Measurements from ENCODE around the gene SHROOM3.

The SHROOM3 gene

DNA sequence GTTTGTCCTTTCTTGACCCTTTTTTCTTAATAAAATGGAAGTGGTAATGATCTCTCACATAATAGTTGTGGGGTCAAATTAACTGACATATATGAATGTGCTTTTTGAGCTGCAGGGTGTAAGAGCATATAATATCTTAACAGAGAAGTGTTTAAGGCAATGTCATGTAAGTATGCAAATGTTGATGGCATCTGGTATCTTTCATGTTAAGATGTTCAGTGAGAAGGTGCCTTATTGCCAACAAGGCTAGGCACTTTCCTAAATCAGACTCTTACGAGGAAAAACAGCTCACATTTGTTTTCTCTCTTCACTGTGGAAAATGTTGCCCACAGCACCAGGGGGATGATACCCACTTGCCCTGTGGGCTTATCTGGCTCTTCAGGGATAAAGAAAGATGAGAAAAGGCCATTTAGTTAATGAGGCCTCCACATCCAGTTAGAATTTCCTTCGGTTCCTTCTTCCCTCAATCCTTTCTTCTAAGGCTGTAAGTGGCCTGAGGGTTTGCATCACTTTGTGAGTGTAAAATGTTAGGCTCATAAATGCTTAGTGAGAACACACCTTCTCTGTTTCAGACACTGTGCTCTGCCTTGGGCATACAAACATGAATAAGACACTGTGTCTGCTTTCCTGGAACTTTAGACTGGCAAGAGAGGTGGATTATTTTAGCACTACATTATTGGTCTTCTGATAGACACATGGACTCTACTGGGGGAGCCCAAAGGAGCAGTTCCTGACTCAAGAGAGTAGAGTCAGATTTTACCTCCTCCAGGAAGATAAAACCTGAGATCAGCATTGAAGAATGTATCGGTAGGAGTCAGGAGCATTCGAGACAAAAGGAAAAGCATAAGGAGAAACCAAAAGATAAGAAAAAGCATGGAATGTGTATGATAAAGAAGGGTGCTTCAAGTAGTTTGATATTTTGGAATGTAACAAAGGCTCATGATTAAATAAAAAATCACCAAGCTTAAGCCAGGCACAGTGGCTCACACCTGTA, 327.4 kb downstream of the SHROOM3 start:
- TF ChIP-seq POLR2AphosphoS5 (IDR thresholded peaks at IDR 0.05; ENCODE audit: low read depth, low read length): no peak
- no peak for TF ChIP-seq FOXP2 (optimal IDR thresholded peaks at IDR 0.05; ENCODE audit: borderline replicate concordance, extremely low read depth, extremely low read length, insufficient read depth)
- TF ChIP-seq SIN3A (IDR thresholded peaks at IDR 0.05; ENCODE audit: borderline replicate concordance, insufficient read depth, low read length): no peak
- no peak for TF ChIP-seq TAF1 (IDR thresholded peaks at IDR 0.05; ENCODE audit: borderline replicate concordance, insufficient read depth, low read length)
- TF ChIP-seq, protein P1, sequence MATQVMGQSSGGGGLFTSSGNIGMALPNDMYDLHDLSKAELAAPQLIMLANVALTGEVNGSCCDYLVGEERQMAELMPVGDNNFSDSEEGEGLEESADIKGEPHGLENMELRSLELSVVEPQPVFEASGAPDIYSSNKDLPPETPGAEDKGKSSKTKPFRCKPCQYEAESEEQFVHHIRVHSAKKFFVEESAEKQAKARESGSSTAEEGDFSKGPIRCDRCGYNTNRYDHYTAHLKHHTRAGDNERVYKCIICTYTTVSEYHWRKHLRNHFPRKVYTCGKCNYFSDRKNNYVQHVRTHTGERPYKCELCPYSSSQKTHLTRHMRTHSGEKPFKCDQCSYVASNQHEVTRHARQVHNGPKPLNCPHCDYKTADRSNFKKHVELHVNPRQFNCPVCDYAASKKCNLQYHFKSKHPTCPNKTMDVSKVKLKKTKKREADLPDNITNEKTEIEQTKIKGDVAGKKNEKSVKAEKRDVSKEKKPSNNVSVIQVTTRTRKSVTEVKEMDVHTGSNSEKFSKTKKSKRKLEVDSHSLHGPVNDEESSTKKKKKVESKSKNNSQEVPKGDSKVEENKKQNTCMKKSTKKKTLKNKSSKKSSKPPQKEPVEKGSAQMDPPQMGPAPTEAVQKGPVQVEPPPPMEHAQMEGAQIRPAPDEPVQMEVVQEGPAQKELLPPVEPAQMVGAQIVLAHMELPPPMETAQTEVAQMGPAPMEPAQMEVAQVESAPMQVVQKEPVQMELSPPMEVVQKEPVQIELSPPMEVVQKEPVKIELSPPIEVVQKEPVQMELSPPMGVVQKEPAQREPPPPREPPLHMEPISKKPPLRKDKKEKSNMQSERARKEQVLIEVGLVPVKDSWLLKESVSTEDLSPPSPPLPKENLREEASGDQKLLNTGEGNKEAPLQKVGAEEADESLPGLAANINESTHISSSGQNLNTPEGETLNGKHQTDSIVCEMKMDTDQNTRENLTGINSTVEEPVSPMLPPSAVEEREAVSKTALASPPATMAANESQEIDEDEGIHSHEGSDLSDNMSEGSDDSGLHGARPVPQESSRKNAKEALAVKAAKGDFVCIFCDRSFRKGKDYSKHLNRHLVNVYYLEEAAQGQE (IDR thresholded peaks at IDR 0.05; ENCODE audit: insufficient read depth in 1 of 2, low read depth in 2 of 2, low read length in 2 of 2): no peak

- TF ChIP-seq FOXP2 (optimal IDR thresholded peaks at IDR 0.05; ENCODE audit: borderline replicate concordance, extremely low read depth, extremely low read length, insufficient read depth) (no peak), POLR2AphosphoS5 (IDR thresholded peaks at IDR 0.05; ENCODE audit: low read depth, low read length) (no peak), TAF1 (IDR thresholded peaks at IDR 0.05; ENCODE audit: borderline replicate concordance, insufficient read depth, low read length) (no peak), SIN3A (IDR thresholded peaks at IDR 0.05; ENCODE audit: borderline replicate concordance, insufficient read depth, low read length) (no peak)
- TF ChIP-seq, protein P1 (IDR thresholded peaks at IDR 0.05; ENCODE audit: insufficient read depth in 1 of 2, low read depth in 2 of 2, low read length in 2 of 2): no peak
Measured at GRCh38 chr4:76764251-76764650, 329.2 kb downstream of the SHROOM3 start.

- TF ChIP-seq TAF1 (IDR thresholded peaks at IDR 0.05; ENCODE audit: borderline replicate concordance, insufficient read depth, low read length): no peak
Measured at GRCh38 chr4:76765473-76766183, 330.6 kb downstream of the SHROOM3 start.

GRCh38 chr4:76767983-76768382, 333.0 kb downstream of the SHROOM3 start:
- no peak for TF ChIP-seq FOXP2 (optimal IDR thresholded peaks at IDR 0.05; ENCODE audit: borderline replicate concordance, extremely low read depth, extremely low read length, insufficient read depth)
- TF ChIP-seq SIN3A (IDR thresholded peaks at IDR 0.05; ENCODE audit: borderline replicate concordance, insufficient read depth, low read length): no peak
- TF ChIP-seq, protein P1 (IDR thresholded peaks at IDR 0.05; ENCODE audit: insufficient read depth in 1 of 2, low read depth in 2 of 2, low read length in 2 of 2): no peak
- TF ChIP-seq POLR2AphosphoS5 (IDR thresholded peaks at IDR 0.05; ENCODE audit: low read depth, low read length): no peak
- TF ChIP-seq TAF1 (IDR thresholded peaks at IDR 0.05; ENCODE audit: borderline replicate concordance, insufficient read depth, low read length): no peak

DNA sequence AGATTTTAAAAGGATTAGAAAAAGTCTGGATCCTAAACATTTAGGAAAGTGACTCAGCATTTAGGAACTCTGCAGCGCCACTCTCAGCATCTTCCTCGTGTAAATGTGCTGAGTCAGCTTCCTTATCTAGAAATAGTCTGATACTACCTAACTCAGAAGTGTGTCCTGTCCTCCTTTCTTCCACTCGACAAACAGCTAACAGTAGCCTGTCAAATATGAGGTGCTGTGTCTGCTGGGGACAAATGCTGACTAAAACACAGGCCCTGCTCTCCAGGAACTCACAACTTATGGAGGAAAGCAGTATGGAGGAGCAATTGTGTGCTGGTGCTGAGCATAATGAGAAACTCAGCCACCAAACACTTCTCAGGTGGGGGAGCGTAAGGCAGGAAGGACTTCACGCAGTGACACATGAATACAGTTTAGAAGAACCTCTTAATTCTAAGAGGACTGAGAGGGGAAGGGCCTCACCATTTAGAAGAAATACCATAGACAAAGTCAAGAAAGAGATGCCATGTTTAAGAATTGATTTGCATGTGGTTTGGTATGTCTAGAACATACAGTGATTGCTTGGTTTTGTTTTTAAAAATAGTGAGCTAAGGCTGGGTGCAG, 337.6 kb downstream of the SHROOM3 start:
- no peak for TF ChIP-seq FOXP2 (optimal IDR thresholded peaks at IDR 0.05; ENCODE audit: borderline replicate concordance, extremely low read depth, extremely low read length, insufficient read depth)
- TF ChIP-seq POLR2AphosphoS5 (IDR thresholded peaks at IDR 0.05; ENCODE audit: low read depth, low read length): no peak
- no peak for TF ChIP-seq SIN3A (IDR thresholded peaks at IDR 0.05; ENCODE audit: borderline replicate concordance, insufficient read depth, low read length)
- no peak for TF ChIP-seq TAF1 (IDR thresholded peaks at IDR 0.05; ENCODE audit: borderline replicate concordance, insufficient read depth, low read length)
- TF ChIP-seq, protein P1 (IDR thresholded peaks at IDR 0.05; ENCODE audit: insufficient read depth in 1 of 2, low read depth in 2 of 2, low read length in 2 of 2): no peak

Data from PFSK-1 (cell line).